BLaER1 (cell line): ENCODE results near the gene SNTG2.
"Not testable (repeated sequence)": the region's sequence is repeated elsewhere in the genome, so short reads cannot be mapped to it uniquely, and the experiment has no call there.

ENCODE experiments used
- H3K27ac ChIP-seq: shearing (Covaris generic); formaldehyde crosslinking; 2 replicates; pipeline ENCODE4 v1.8.1; 2022
- H3K27me3 ChIP-seq: shearing (Covaris generic); formaldehyde crosslinking; 2 replicates; pipeline ENCODE4 v1.8.1; 2022
- H3K36me3 ChIP-seq: shearing (Covaris generic); formaldehyde crosslinking; 2 replicates; pipeline ENCODE4 v1.8.1; 2022
- H3K4me1 ChIP-seq: shearing (Covaris generic); formaldehyde crosslinking; 2 replicates; pipeline ENCODE4 v1.8.1; 2022
- H3K4me2 ChIP-seq: shearing (Covaris generic); formaldehyde crosslinking; 2 replicates; pipeline ENCODE4 v1.8.1; 2022
- H3K4me3 ChIP-seq: shearing (Covaris generic); formaldehyde crosslinking; 2 replicates; pipeline ENCODE4 v1.8.1; 2022
- H3K9ac ChIP-seq: shearing (Covaris generic); formaldehyde crosslinking; 2 replicates; pipeline ENCODE4 v1.8.1; 2022
- H3K9me3 ChIP-seq: shearing (Covaris generic); formaldehyde crosslinking; 2 replicates; pipeline ENCODE4 v1.8.1; 2022
- H4K20me1 ChIP-seq: shearing (Covaris generic); formaldehyde crosslinking; 2 replicates; pipeline ENCODE4 v1.8.1; 2022
- Cebpa-rat ChIP-seq: shearing (Covaris generic); IDR thresholded peaks from 2 replicates; pipeline ENCODE4 v1.8.1; 2022

The SNTG2 gene

DNA sequence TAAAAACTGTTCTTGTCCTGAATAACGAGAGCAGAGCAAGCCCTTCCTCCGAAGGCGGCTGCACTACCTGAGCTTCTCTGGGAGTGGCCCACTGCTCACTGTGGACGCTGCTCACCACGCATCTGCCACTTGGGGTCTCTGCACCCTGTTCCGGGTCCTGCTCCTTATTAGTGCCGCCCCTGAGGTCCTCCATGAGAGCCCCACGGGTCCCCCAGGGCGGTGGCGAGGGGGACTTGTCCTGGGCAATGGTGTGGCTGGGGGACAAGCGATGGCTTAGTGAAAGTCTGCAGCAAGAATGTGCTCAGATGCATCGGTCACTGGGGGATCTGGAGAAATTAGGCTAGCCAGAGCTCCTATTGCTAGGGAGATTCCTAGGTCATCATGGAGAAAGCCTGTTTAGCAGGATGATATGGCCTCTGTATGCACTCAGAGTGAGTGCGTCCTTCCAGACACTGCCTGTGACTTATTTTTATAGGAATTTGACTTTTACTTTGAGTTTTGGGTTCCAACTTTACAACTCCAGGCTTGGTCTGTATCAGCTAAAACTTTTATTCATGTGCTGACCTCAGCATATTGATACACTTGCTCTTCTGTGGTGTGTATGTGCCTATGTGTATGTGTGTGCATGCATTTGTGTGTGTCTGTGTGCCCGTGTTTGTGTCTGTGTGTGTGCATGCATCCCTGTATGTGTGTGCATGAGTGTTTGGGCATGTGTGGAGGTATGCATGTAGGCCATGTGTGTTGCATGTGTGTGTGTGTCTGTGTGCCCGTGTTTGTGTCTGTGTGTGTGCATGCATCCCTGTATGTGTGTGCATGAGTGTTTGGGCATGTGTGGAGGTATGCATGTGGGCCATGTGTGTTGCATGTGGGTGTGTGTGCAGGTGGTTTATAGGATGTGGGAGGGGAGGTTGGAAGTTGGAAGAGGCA lies 129.5 kb downstream of the SNTG2 start:
- H4K20me1 ChIP-seq, result no peaks in the 10 kb centered on the region
- H3K4me1 ChIP-seq, result peaks cover 7% of the 10 kb centered on the region; the same call in 1 of the 2 replicates
- H3K36me3 ChIP-seq, result no peaks in the 10 kb centered on the region
- no peak overlapping the region for H3K4me3 ChIP-seq
- H3K9ac ChIP-seq, result no peak overlapping the region
- no peak overlapping the region for H3K4me2 ChIP-seq
- TF ChIP-seq Cebpa-rat, result no peak
- H3K9me3 ChIP-seq, result no peaks in the 10 kb centered on the region
- no peaks in the 10 kb centered on the region for H3K27me3 ChIP-seq
- no peak overlapping the region for H3K27ac ChIP-seq

DNA sequence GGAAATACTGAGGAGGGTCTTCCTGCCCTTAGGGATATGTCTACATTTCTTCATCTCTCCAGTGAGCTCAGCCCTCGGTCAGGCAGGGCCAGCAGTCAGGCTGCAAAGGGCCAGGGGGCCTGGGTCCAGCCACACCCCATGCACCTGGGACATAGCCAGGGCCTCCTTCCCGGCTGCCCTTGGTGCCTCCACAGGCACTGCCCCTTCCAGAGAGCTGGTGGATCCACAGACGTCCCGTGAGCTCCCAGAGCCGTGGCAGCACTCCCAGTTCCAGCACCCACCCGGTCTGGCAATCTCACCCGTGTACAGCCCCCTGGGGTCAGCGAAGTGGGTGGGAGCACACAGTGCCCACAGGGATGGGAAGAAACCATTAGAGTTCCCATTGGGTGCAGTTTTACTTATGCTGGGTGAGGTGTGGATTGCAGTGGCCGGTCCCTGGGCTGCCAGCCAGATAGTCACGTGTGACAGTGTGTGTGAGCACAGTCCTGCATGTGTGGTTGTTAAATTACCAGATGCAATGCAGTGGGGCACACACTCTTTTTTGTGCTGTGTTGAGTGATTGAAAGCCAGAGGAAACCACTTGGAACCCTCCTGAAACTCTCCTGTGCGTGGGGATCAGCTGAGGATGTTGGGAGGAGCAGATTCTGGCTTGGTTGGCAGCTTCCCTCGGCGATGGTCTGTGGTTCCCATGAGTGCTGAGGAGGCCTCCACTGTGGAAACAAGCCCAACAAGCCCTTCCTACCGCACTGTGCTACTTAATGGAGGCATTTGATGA lies 131.0 kb downstream of the SNTG2 start:
- Histone ChIP-seq H4K20me1 (no peaks in the 10 kb centered on the region), H3K9me3 (no peaks in the 10 kb centered on the region), H3K27ac (no peak overlapping the region), H3K36me3 (no peaks in the 10 kb centered on the region), H3K9ac (no peak overlapping the region), H3K27me3 (no peaks in the 10 kb centered on the region), H3K4me1 (no peaks in the 10 kb centered on the region), H3K4me3 (no peak overlapping the region), H3K4me2 (no peak overlapping the region)
- no peak for TF ChIP-seq Cebpa-rat

DNA sequence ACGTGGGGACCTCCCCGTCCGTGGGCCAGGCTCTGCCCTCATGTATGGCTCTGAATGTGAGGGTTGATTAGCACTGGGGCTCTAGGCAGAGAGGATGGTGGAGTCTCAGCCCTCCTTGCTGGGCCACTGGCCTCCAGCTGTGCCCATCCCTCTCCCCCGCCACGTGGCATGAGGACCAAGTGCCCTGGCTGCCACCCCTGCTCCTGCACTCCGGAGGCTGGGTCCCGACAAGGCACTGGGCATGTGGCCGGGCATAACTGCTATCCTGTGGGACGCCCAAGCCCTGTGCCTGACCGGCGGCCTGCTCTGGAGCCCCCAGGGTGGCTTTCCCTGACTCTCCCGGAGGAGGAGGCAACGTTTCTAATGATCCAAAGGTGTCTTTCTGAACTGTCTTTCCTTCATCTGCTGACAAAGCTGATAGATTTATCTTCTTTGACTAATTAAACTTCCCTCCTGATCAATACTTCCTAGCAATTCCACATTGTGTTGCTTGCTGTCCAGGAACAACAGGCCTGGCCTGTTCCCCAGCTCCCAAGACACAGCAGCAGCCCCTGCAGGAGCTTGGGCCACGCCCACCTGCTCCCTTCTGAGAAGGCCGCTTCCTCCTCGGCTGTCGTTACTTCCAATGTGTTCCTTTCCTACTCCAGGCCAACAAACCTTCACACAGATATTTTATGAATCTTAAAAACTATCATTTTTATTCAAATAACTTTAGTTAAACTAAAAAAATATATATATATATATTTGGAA lies 132.0 kb downstream of the SNTG2 start:
- Histone ChIP-seq H3K36me3 (no peaks in the 10 kb centered on the region), H3K27me3 (no peaks in the 10 kb centered on the region), H3K27ac (no peak overlapping the region), H3K4me3 (no peak overlapping the region), H3K4me1 (no peaks in the 10 kb centered on the region), H3K4me2 (no peak overlapping the region), H3K9ac (no peak overlapping the region), H4K20me1 (no peaks in the 10 kb centered on the region), H3K9me3 (no peaks in the 10 kb centered on the region)
- no peak for TF ChIP-seq Cebpa-rat

DNA sequence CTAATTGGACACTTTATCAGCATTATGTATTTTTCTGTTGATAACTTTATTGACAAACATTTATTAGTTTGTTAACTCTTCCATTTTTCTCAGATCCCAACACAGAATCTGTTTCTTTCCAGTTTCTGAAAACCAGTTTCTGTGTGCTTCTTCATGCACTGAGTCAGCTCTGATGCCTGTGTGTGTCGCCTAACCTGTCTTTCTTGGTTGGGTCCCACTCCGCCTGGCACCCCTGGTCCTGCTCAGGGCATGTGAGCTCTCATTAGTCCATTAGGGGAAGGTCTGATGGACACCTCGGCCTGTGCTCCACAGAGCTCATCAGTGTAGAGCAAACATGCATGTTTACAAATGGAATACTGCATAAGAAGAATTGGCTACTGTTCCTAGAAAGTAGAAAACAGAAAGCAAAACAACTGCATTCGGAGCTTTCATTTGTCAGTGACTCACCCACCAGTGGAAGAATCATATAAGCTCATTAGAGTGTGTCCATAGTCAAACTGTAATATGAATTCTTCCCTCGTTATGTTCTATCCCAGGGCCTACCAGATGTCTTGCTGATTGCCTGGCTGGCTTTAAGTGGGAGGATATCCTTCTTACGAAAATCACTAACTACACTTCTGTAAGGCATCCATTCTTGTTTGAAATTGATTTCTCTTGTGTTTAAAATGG lies 137.7 kb downstream of the SNTG2 start:
- no peaks in the 10 kb centered on the region for H3K36me3 ChIP-seq
- H3K4me1 ChIP-seq, result no peaks in the 10 kb centered on the region
- H3K4me2 ChIP-seq, result no peak overlapping the region
- no peaks in the 10 kb centered on the region for H4K20me1 ChIP-seq
- H3K9me3 ChIP-seq, result peaks cover 18% of the 10 kb centered on the region
- H3K4me3 ChIP-seq, result no peak overlapping the region
- H3K9ac ChIP-seq, result no peak overlapping the region
- no peaks in the 10 kb centered on the region for H3K27me3 ChIP-seq
- no peak overlapping the region for H3K27ac ChIP-seq
- no peak for TF ChIP-seq Cebpa-rat

DNA sequence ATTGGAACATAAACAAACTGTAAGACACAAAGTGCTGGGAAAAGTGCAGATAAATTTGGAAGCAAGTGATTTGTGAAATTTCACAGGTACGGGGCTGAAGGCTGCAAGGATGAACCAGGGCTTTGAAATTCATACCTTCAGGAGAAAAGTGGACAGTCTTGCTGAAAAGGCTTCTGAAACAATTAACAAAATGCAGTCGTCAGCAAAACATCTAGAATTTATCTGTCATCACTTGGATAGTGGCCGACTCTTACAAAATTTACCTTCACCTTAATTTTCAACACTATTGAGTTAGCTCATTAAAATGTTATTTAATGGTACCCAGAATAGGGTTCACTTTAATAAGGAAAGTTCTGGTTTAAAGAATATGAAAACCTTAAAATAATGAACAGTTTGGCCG lies 138.3 kb downstream of the SNTG2 start:
- TF ChIP-seq Cebpa-rat, result no peak
- no peaks in the 10 kb centered on the region for H3K36me3 ChIP-seq
- no peak overlapping the region for H3K9ac ChIP-seq
- no peaks in the 10 kb centered on the region for H3K27me3 ChIP-seq
- H3K27ac ChIP-seq, result no peak overlapping the region
- H4K20me1 ChIP-seq, result no peaks in the 10 kb centered on the region
- H3K4me1 ChIP-seq, result no peaks in the 10 kb centered on the region
- H3K4me2 ChIP-seq, result no peak overlapping the region
- H3K9me3 ChIP-seq, result peaks cover 18% of the 10 kb centered on the region
- H3K4me3 ChIP-seq, result no peak overlapping the region

DNA sequence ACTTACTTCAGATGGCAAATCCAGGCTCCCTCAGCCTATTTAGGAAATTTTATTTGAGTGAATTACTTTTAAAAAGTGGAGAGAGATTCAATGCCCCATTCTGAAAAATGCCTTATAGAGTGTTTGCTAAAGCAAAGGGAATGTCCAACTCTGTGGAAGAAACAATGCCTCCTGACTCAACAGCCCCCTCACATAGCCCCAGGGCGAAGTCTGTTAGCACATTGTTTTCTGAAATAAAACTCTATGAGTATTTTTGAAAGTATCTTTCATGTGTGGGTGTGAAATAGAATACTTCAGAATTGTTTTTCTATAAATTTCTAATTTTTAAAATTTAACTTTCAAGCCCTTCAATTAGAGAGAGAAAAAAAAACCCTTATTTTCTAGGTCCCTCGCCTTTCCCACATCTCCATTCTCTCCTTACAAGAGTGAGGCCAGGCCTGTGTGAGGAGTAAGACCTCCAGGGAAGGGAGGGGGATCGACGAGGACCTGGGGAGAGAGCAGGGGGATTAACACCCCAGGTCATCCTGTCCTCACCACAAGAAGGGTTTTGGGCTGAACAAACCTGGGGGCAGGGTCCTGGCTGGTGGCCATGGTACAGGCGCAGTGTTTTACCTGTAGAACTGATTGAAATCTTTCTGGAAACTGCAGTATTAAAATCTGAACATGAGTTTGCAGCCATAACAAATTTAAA lies 141.4 kb downstream of the SNTG2 start:
- no peak overlapping the region for H3K27ac ChIP-seq
- no peaks in the 10 kb centered on the region for H4K20me1 ChIP-seq
- no peaks in the 10 kb centered on the region for H3K27me3 ChIP-seq
- TF ChIP-seq Cebpa-rat, result no peak
- H3K9me3 ChIP-seq, result peaks cover 18% of the 10 kb centered on the region
- 0 out of 2 replicates have a peak, but pooled peaks cover under 1% of the 10 kb centered on the region for H3K4me1 ChIP-seq
- no peak overlapping the region for H3K4me2 ChIP-seq
- no peaks in the 10 kb centered on the region for H3K36me3 ChIP-seq
- no peak overlapping the region for H3K4me3 ChIP-seq
- H3K9ac ChIP-seq, result no peak overlapping the region

DNA sequence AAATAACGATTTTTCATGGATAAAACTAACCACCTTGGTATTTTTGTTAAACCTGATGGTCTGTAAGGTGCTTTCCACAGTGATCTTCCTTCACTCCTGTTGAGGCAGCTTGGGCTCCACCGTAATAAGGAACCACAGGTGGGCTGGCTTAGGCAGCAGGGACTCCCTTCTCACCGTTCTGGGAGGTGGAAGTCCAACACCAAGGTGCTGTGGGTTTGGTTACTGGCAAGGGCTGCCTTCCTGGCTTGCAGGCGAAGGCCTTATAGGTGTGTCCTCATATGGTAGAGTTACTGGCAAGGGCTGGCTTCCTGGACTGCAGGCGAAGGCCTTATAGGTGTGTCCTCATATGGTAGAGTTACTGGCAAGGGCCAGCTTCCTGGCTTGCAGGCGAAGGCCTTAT lies 143.0 kb downstream of the SNTG2 start:
- not testable (repeated sequence) for H3K4me3 ChIP-seq, H3K4me2 ChIP-seq, H4K20me1 ChIP-seq, H3K36me3 ChIP-seq, H3K9ac ChIP-seq, H3K4me1 ChIP-seq, H3K27ac ChIP-seq, H3K27me3 ChIP-seq
- H3K9me3 ChIP-seq, result peaks cover 18% of the 10 kb centered on the region

DNA sequence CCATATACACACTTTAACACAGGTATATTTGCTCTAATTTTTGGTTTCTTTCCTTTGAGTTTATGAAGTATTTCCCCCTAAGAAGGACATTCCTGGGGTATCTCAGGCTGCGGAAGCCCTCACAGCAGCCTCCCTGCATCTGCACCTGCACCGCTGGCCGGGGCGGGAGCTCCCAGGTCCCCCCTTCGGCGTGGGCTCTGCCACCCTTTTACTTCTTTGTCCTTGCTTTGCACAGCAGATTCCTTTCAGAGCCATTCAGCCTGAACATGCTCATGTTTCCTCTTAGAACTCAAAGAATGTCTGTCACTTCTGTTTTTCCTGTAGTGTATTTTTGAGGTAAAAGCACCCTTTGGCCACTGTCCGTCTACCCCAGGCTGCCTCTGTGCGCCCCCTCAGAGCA lies 146.5 kb downstream of the SNTG2 start:
- Histone ChIP-seq H3K9ac (no peak overlapping the region), H3K4me2 (no peak overlapping the region)
- TF ChIP-seq Cebpa-rat, result no peak

DNA sequence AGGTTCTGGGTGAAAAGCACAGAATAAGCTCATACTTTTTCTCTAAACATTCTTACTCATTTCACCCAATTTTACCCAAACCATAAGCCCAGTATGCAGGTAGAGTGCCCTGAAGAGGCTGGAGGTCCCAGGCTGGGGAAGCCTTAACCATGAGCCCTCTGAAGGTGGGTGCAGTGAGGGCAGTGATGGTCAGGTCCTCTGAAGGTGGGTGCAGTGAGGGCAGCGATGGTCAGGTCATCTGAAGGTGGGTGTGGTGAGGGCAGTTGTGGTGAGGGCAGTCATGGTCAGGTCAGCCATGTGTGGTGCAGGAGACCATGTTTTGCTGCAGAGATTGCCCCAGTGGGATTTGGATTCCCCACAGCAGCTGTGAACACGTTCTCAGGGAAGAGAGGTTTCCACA lies 148.8 kb downstream of the SNTG2 start:
- H3K27me3 ChIP-seq, result no peaks in the 10 kb centered on the region
- H3K27ac ChIP-seq, result no peak overlapping the region
- H4K20me1 ChIP-seq, result no peaks in the 10 kb centered on the region
- H3K9me3 ChIP-seq, result no peaks in the 10 kb centered on the region
- H3K36me3 ChIP-seq, result no peaks in the 10 kb centered on the region
- peaks cover 18% of the 10 kb centered on the region for H3K4me1 ChIP-seq
- no peak for TF ChIP-seq Cebpa-rat
- no peak overlapping the region for H3K9ac ChIP-seq
- H3K4me3 ChIP-seq, result no peak overlapping the region
- H3K4me2 ChIP-seq, result no peak overlapping the region

More for the DNA sequence above, 146.5 kb downstream of the SNTG2 start:
- Histone ChIP-seq H3K27ac (no peak overlapping the region), H3K9me3 (no peaks in the 10 kb centered on the region), H3K27me3 (no peaks in the 10 kb centered on the region), H3K4me1 (peaks cover 9% of the 10 kb centered on the region), H3K4me3 (no peak overlapping the region), H3K36me3 (no peaks in the 10 kb centered on the region), H4K20me1 (no peaks in the 10 kb centered on the region)
